ENCODE results near the gene ENOX1. TPM values are rescaled to one million over a fixed set of nuclear protein-coding genes. Genes with fewer than 3 reads are reported as not detected.

ENOX1 gene
- total and polyA plus RNA-seq, 2 of the 8 experiments (the other 6 are each of a cell fraction or from before 2014, with no cell fraction given) = 0.23 to 0.37 TPM

DNA sequence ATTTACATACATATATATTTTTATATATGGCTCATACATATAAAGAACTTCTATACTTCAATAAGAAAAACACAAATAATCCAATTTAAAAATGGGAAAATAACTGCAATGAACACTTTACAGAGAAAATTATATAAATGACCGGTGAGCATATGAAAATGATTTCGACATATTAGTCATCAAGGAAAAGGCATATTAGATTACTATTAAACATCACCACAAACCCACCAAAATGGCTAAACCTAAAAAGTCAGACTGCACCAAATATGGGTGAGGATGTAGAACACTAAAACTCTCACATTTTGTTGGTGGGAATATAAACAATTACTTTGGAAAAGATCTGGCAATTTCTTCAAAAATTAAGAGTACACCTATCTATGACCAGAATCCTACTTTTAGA lies 316.2 kb downstream of the ENOX1 start:
- H3K36me3 ChIP-seq (ENCODE audit: control insufficient read depth in 2 of 4, insufficient read depth in 4 of 4, low read length in 3 of 4) = no peaks in the 10 kb centered on the region
- no peak overlapping the region for H4K91ac ChIP-seq (replicated peaks; ENCODE audit: insufficient read length, low read length)
- DNase-seq (ENCODE audit: low read depth in 1 of 2, low spot score in 2 of 2) (no peak), FAIRE-seq (no peak)
- H3K27me3 ChIP-seq (replicated peaks in 1 of 4; ENCODE audit: control insufficient read depth in 3 of 4, extremely low read depth in 1 of 4, insufficient read depth in 3 of 4, low read length in 3 of 4) = no peaks in the 10 kb centered on the region
- no peak overlapping the region for H2BK5ac ChIP-seq (ENCODE audit: low read depth, low read length)
- no peaks in the 10 kb centered on the region for H3K9me3 ChIP-seq (ENCODE audit: insufficient read depth in 2 of 2, low read depth in 1 of 2, low read length in 1 of 2)
- H3K4me3 ChIP-seq (ENCODE audit: extremely low read depth in 1 of 4, insufficient read depth in 2 of 4, low read depth in 3 of 4, low read length in 4 of 4) = no peak overlapping the region
- no peak overlapping the region for H3K27ac ChIP-seq (ENCODE audit: low read depth, low read length)
- H2AK5ac ChIP-seq (ENCODE audit: low read depth, low read length) = no peak overlapping the region
- no peaks in the 10 kb centered on the region for H3K79me2 ChIP-seq (ENCODE audit: control insufficient read depth in 1 of 2, insufficient read depth in 2 of 2, low read length in 2 of 2)
- no peak overlapping the region for H3K4me2 ChIP-seq (ENCODE audit: insufficient read depth in 1 of 2, low read depth in 2 of 2, low read length in 2 of 2)
- H2BK20ac ChIP-seq (ENCODE audit: low read length) = no peak overlapping the region
- no peak overlapping the region for H3K56ac ChIP-seq (replicated peaks; ENCODE audit: insufficient read length, low read depth, low read length)
- no peak overlapping the region for H4K8ac ChIP-seq (ENCODE audit: extremely low read depth, insufficient read depth, low read length)
- no peak overlapping the region for H3K9ac ChIP-seq (replicated peaks in 1 of 4; ENCODE audit: extremely low read depth in 1 of 4, low read depth in 3 of 4, low read length in 3 of 4)
- no peak overlapping the region for H3K4ac ChIP-seq (replicated peaks; ENCODE audit: insufficient read length, low read depth, low read length)
- no peak overlapping the region for H2BK120ac ChIP-seq (replicated peaks; ENCODE audit: low read depth, low read length)
- no peak overlapping the region for H2BK12ac ChIP-seq (ENCODE audit: low read depth, low read length)
- no peak overlapping the region for H2AFZ ChIP-seq (ENCODE audit: low read length)
- no peak overlapping the region for H3K14ac ChIP-seq (ENCODE audit: insufficient read length)
- ChIA-PET POLR2A (ENCODE audit: partially characterized antibody) (no interaction called here), CTCF (ENCODE audit: partially characterized antibody) (interaction anchor here (0.7 kb wide), 1 partner anchor 395 kb away, joined by 4 read pairs; no protein-coding TSS in a partner anchor)
- WGBS, 2 experiments (ENCODE audit: extremely low coverage in 1 of 2, insufficient coverage in 1 of 2, insufficient read length in 1 of 2, insufficient replicate concordance in 2 of 2, low coverage in 1 of 2, low lambda C conversion rate in 2 of 2, missing lambda C conversion rate in 1 of 2) = 95% methylated on average over 2 of the region's 2 CpGs; no CpG with 5 or more reads in 1 of the 2 experiments
- H2BK15ac ChIP-seq (ENCODE audit: low read length) = no peak overlapping the region
- no peaks in the 10 kb centered on the region for H3K4me1 ChIP-seq (replicated peaks in 1 of 4; ENCODE audit: control insufficient read depth in 3 of 4, insufficient read depth in 4 of 4, low read length in 3 of 4)
- H3K79me1 ChIP-seq (ENCODE audit: low read depth, low read length) = no peaks in the 10 kb centered on the region
- no peak overlapping the region for H4K5ac ChIP-seq (ENCODE audit: insufficient read length, low read depth, low read length)
- H4K20me1 ChIP-seq (replicated peaks in 1 of 2; ENCODE audit: control insufficient read depth in 1 of 2, insufficient read depth in 2 of 2, low read length in 2 of 2) = no peaks in the 10 kb centered on the region
- TF ChIP-seq FOSL1 (IDR thresholded peaks at IDR 0.05; ENCODE audit: insufficient read depth, low read depth, low read length) = no peak
- TF ChIP-seq KDM5A (IDR thresholded peaks at IDR 0.05; ENCODE audit: low read length) = no peak
- TF ChIP-seq RAD21 (IDR thresholded peaks at IDR 0.05 in 1 of 2, conservative IDR thresholded peaks at IDR 0.05 in 1 of 2; ENCODE audit: low read depth in 2 of 2, low read length in 2 of 2) = no peak
- no peak for TF ChIP-seq CHD2 (IDR thresholded peaks at IDR 0.05; ENCODE audit: low read length)
- TF ChIP-seq HDAC2 (IDR thresholded peaks at IDR 0.05; ENCODE audit: borderline replicate concordance in 1 of 2, low read depth in 2 of 2, low read length in 2 of 2) = no peak
- no peak for TF ChIP-seq ASH2L (IDR thresholded peaks at IDR 0.05; ENCODE audit: low read length)
- no peak for TF ChIP-seq TAF7 (optimal IDR thresholded peaks at IDR 0.05; ENCODE audit: borderline replicate concordance, low read depth, low read length)
- no peak for TF ChIP-seq SP4 (IDR thresholded peaks at IDR 0.05; ENCODE audit: low read length)
- no peak for TF ChIP-seq JUN (IDR thresholded peaks at IDR 0.05; ENCODE audit: low read depth, low read length)
- no peak for TF ChIP-seq CREB1 (IDR thresholded peaks at IDR 0.05)
- TF ChIP-seq, protein P1, sequence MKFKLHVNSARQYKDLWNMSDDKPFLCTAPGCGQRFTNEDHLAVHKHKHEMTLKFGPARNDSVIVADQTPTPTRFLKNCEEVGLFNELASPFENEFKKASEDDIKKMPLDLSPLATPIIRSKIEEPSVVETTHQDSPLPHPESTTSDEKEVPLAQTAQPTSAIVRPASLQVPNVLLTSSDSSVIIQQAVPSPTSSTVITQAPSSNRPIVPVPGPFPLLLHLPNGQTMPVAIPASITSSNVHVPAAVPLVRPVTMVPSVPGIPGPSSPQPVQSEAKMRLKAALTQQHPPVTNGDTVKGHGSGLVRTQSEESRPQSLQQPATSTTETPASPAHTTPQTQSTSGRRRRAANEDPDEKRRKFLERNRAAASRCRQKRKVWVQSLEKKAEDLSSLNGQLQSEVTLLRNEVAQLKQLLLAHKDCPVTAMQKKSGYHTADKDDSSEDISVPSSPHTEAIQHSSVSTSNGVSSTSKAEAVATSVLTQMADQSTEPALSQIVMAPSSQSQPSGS (IDR thresholded peaks at IDR 0.05; ENCODE audit: low read length) = no peak
- no peak overlapping the region for H3K18ac ChIP-seq (ENCODE audit: extremely low read depth, low read length)
- H3K23ac ChIP-seq (ENCODE audit: insufficient read length) = no peak overlapping the region
- H3K23me2 ChIP-seq (ENCODE audit: low read depth, low read length) = no peaks in the 10 kb centered on the region

Data from H1 (cell line).